Activated naive CD4-positive, alpha-beta T cell treated with anti-CD3 and anti-CD28 coated beads, Interleukin-2, amount 50 U/mL, for 72 hours (primary cell): ENCODE measurements around the gene ENOX1. TPM values are rescaled to one million over a fixed set of nuclear protein-coding genes. Genes with fewer than 3 reads are reported as not detected.

Experiments
- ATAC-seq, 2 donors: fragments of 150-1000 bp; cut with Tn5 transposase; 2 replicates each; pipeline ENCODE4 v1.10.0; 2021; ENCODE audit warnings: mild to moderate bottlenecking in 2 of 2, moderate library complexity in 2 of 2
- DNase-seq, 2 donors: peaks; one replicate each; pipeline ENCODE4 v3.0.0; 2021 to 2022; ENCODE audit warnings: low spot score in 2 of 2
- H3K27ac Mint-ChIP-seq, 2 donors: one replicate each; pipeline ENCODE4 v1.8.0; 2022; ENCODE audit warnings: mild to moderate bottlenecking in 2 of 2, mixed read lengths in 2 of 2
- H3K36me3 Mint-ChIP-seq, 2 donors: one replicate each; pipeline ENCODE4 v1.8.0; 2022; ENCODE audit warnings: mixed read lengths in 2 of 2
- H3K9me3 Mint-ChIP-seq, 2 donors: one replicate each; pipeline ENCODE4 v1.8.0; 2022; ENCODE audit warnings: mixed read lengths in 2 of 2
- total RNA-seq, 2 donors: library from RNA; stranded (reverse); gene quantifications; one replicate each; pipeline ENCODE4 v1.2.3, GENCODE V29; 2022

The ENOX1 gene
- total RNA-seq, 2 donors from 2014 or later = 1.8 TPM; not detected in 1

DNA sequence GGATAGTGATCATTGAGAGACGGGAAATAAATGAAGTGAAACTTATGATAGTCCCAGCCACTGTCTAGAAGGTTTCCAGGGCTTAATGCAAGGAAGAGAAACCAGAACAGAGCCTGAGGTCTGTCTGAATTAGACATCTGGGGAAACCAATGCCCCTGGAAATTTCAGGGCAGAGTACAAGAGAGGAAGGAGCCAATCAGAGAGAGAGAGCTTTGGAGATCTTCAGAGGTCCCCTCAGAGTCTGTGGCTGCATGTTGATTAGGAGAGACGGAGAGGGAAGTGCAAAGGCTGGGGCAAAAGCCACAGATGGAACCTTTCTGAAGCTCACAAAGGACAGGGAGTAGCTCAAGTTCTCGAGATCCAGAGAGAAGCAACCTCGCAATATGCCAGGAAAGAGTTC lies 385.4 kb downstream of the ENOX1 start:
- Mint-ChIP-seq H3K9me3 (no peaks in the 10 kb centered on the region), H3K36me3 (no peaks in the 10 kb centered on the region), H3K27ac (peak overlapping the region in 1 of 2 donors; percentile 45)
- DNase-seq (no peak), ATAC-seq (no peak)

DNA sequence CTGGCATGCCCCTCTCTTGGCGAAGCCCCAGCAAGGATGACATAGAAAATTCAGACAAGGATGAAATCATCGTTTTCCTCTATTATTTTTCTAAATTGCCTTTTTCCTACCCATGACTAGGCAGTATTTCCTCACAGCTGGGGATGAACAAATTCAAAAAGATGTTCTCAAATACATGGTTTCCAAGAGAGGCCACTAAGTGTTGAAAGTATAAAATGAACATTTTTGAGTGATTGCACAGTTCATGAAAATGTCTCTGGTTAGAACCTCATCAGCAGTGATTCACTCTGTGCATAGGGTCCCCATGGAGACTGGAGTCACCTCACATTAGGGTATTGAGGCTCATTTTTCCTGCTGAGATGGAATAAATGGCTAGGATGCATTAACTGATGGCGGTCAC lies 389.7 kb downstream of the ENOX1 start:
- Mint-ChIP-seq H3K9me3 (no peaks in the 10 kb centered on the region), H3K27ac (no peak overlapping the region), H3K36me3 (no peaks in the 10 kb centered on the region)
- DNase-seq (no peak), ATAC-seq (no peak)

DNA sequence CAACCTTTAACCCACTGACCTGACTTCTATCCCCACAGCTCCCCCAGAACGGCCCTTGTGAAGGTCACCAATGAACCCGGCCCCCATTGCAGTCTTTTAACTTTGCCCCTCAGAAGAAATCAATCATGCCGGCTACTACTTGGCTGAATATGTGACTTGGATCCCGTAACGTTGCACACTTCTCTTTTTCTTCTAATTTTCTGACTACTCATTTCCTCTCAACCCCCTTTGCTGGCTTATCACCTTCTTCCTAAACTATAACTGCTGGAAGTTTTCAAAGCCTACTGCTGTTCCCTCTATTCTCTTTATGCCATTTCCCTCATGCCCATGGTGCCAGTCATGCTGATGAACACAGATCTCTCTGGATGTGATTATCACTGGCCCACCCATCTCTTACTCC lies 395.7 kb downstream of the ENOX1 start:
- ATAC-seq (no peak), DNase-seq (no peak)
- no peaks in the 10 kb centered on the region for H3K36me3 Mint-ChIP-seq
- no peaks in the 10 kb centered on the region for H3K9me3 Mint-ChIP-seq
- no peak overlapping the region for H3K27ac Mint-ChIP-seq

DNA sequence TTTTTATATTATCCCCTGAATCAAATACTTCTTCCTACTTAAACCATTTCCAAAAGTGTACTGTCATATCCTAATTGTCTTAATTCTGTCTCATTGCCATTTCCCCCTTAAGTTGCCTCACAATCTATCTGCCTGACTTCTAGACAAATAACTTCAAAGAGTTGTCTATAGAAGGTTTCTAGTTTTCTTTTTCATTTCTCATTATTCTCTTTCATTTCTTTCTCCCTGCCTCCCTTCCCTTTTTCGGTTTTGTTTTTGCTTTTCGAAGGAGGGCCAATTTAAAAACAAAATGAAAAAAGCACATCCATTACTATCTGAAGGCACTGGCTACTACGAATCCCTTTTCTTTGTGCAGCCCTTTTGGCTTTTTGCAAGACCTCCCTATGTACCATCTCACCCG lies 396.2 kb downstream of the ENOX1 start:
- ATAC-seq (peak in 1 of 2 donors; percentile 61), DNase-seq (no peak)
- H3K36me3 Mint-ChIP-seq = no peaks in the 10 kb centered on the region
- H3K27ac Mint-ChIP-seq = no peak overlapping the region
- H3K9me3 Mint-ChIP-seq = no peaks in the 10 kb centered on the region

DNA sequence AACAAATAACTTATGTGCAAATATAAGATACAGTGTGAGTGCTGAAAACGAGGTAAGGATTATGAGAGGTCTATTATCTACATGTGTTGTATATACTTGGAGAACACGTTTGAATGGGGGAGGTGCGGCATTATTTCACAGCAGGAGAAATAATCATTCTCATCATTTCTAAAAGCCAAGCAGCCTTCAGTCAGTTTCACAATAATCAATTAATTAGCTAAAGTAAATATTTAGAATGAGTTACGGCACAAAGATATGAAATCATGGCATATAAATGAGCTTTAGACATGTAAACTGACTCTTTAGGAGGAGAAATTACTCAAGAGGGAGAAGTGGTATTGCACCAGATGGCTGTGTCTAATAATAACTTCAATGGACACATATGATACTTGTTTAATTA lies 396.8 kb downstream of the ENOX1 start:
- no peak for DNase-seq
- Mint-ChIP-seq H3K36me3 (no peaks in the 10 kb centered on the region), H3K9me3 (no peaks in the 10 kb centered on the region), H3K27ac (no peak overlapping the region)
- no peak for ATAC-seq

- DNase-seq = no peak
- ATAC-seq = no peak
- Mint-ChIP-seq H3K27ac (no peak overlapping the region), H3K36me3 (no peaks in the 10 kb centered on the region), H3K9me3 (no peaks in the 10 kb centered on the region)
Observed at GRCh38 chr13:43389573-43389972, 397.2 kb downstream of the ENOX1 start.

GRCh38 chr13:43388282-43389034 lies 398.3 kb downstream of the ENOX1 start:
- Mint-ChIP-seq H3K9me3 (no peaks in the 10 kb centered on the region), H3K27ac (no peak overlapping the region), H3K36me3 (no peaks in the 10 kb centered on the region)
- DNase-seq = no peak
- no peak for ATAC-seq

GRCh38 chr13:43387880-43388279 lies 398.9 kb downstream of the ENOX1 start:
- H3K36me3 Mint-ChIP-seq = no peaks in the 10 kb centered on the region
- ATAC-seq (no peak), DNase-seq (no peak)
- H3K27ac Mint-ChIP-seq = no peak overlapping the region
- H3K9me3 Mint-ChIP-seq = no peaks in the 10 kb centered on the region

DNA sequence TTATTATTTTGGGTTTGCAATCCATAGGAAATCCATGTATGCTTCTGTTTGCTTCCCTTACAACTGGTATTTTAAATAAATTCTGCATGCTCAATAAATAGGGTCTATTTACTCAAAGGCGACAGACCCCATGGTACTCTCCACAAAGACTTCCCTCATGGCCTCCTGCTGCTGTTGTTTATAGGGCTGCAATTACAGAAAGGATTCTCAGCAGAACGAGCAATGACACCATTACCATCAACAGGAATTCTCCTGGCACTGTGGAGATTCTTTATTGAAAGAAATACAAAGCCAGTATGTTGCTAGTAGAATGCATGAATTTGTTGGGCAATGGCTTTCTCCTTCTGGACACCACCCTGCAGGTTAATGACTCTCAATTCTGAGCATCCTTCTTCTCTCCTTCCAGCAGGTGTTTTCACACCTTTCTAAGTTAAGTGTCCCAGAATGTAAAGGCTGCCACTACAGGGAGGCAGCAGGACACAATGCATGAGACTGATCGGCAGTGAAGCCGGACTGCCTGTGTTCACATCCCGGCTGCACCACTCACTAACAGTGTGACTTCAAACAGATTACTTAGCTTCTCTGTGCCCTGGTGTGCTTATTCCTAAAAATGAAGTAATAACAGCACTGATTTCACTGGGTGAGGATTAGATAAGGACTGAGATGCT lies 403.1 kb downstream of the ENOX1 start:
- DNase-seq (no peak), ATAC-seq (no peak)
- H3K27ac Mint-ChIP-seq = no peak overlapping the region
- peaks cover 0 to 11% of the 10 kb centered on the region in 2 donors for H3K36me3 Mint-ChIP-seq
- H3K9me3 Mint-ChIP-seq = peaks cover 10 to 11% of the 10 kb centered on the region in 2 donors

GRCh38 chr13:43379738-43380137 lies 407.0 kb downstream of the ENOX1 start:
- DNase-seq (no peak), ATAC-seq (no peak)
- Mint-ChIP-seq H3K9me3 (peaks cover 11 to 12% of the 10 kb centered on the region in 2 donors), H3K36me3 (peaks cover 0 to 13% of the 10 kb centered on the region in 2 donors), H3K27ac (no peak overlapping the region)

DNA sequence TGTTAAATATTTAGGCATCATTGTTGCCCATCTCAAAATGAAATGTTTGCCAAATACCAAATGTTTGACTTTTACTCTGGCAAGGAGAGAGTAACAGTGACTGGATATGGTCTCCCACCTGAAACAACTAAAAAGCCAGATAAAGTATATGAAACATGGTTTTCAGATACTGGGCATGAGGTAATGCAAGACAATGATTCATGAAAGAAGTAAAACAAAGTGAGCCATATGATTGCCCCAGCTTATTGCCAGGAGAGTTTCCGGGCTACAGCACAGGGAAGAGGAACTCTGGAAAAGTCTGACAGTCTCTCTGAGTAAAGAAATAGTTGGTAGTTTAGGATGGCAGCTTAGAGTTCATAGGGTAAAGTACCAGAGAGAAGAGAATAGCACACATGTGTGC lies 408.8 kb downstream of the ENOX1 start:
- DNase-seq (no peak), ATAC-seq (no peak)
- Mint-ChIP-seq H3K9me3 (peaks cover 11 to 12% of the 10 kb centered on the region in 2 donors), H3K36me3 (peaks cover 0 to 13% of the 10 kb centered on the region in 2 donors), H3K27ac (no peak overlapping the region)

DNA sequence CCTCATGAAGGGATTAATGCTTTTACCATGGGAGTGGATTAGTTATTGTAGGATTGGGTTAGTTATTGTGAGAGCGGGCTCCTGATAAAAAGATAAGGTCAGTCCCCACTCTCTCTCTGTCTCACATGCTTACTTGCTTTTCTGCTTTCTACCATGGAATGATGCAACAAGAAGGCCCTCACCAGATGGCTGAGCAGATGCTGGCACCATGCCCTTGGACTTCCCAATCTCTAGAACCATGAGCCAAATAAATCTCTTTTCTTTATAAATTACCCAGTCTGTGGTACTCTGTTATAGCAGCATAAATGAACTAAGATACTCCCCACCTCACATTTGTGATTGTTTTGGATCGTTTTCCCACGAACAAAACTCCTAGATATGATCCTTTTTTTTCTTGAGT lies 409.6 kb downstream of the ENOX1 start:
- no peak for ATAC-seq
- no peak overlapping the region for H3K27ac Mint-ChIP-seq
- peaks cover 0 to 13% of the 10 kb centered on the region in 2 donors for H3K36me3 Mint-ChIP-seq
- peaks cover 11 to 12% of the 10 kb centered on the region in 2 donors for H3K9me3 Mint-ChIP-seq
- DNase-seq = no peak

DNA sequence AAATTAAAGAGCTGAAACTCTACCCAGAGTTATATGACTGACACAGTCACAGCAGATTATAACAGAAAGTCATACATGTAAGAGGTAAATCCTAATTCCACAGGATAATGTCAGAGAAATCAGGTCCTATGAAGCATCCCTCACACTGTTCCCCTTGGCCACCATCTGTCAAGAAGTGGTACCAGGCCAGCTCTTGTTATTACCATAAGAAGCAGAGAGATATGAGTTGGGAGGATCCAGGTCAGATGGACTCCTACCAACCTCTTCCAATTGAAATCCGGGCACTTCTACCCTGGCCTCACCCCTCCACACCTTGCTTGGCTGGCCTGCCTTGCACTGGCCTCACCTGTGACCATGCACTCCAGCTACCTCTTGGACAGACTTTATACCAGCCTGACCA lies 410.2 kb downstream of the ENOX1 start:
- ATAC-seq = no peak
- no peak overlapping the region for H3K27ac Mint-ChIP-seq
- no peak for DNase-seq
- peaks cover 0 to 13% of the 10 kb centered on the region in 2 donors for H3K36me3 Mint-ChIP-seq
- peaks cover 11 to 12% of the 10 kb centered on the region in 2 donors for H3K9me3 Mint-ChIP-seq

DNA sequence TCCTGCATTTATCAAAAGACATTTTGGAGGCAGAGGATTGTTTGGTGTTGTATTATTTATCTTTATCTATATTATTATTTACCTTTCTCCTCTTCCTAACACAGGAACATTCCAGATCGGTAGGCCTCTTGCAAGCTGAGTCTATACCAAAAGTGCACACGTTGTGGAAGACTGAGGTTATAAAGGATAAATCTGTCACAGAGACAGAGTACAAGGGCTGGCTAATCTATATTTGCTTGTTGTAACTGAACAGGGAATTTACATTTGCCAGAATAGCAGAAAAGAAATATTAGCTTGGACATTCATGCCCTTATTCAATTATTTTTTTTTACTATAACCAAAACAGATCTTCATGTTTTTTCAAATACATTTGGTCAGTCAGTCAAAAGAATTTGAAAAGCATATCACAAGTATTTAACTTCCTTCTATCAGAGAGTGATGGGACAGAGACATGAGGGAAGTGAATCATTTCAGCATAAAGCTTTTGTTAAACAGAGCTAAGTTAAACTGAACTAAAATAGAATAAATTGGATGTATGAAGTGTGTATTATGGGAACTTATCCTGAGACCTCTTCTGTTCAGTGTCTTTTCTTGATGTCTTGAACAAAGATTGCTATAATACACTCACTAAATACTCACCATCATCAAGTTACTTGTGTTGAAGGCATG lies 410.8 kb downstream of the ENOX1 start:
- H3K36me3 Mint-ChIP-seq = peaks cover 0 to 13% of the 10 kb centered on the region in 2 donors
- H3K27ac Mint-ChIP-seq = no peak overlapping the region
- DNase-seq (no peak), ATAC-seq (no peak)
- peaks cover 11 to 12% of the 10 kb centered on the region in 2 donors for H3K9me3 Mint-ChIP-seq

DNA sequence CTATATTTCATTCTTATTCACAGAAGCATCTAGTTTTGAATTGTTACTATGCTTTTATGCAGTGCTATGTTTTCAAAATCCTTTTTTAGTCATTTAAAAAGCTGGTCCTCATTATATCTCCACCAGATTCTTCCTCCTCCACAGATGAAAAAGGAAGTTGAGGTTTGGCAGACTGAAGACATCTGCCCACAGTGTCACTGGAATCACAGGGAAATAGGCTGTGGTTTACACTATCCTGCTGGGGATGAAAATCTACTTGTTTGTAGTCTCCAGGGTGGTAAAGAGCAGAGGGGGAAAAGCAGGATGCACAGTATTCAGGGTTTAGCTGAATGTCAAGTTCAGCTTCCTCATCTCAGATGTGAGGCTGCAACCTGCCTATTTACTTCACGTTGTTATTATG lies 412.2 kb downstream of the ENOX1 start:
- no peak for ATAC-seq

DNA sequence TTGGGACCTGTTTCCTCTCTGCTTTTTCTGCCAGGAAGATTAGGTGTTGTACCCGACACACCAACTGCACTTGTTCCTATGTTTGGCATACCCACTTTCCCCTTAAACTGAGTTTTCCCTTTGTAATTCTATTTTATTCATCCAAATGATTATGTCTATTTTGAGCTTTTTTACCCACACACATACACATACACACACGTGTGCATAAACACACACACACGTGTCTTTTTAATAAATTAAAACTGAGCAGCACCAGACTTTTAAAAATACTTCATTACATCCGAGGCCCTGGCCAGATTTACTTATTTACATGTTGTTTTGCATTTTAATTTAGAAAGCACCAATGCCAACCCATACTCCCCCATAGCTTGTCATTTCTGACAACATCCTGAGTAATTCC lies 413.4 kb downstream of the ENOX1 start:
- H3K9me3 Mint-ChIP-seq = no peaks in the 10 kb centered on the region
- H3K27ac Mint-ChIP-seq = no peak overlapping the region
- DNase-seq = no peak
- no peak for ATAC-seq
- H3K36me3 Mint-ChIP-seq = peaks cover 0 to 6% of the 10 kb centered on the region in 2 donors

More for the DNA sequence above, 412.2 kb downstream of the ENOX1 start:
- Mint-ChIP-seq H3K9me3 (peaks cover 10 to 11% of the 10 kb centered on the region in 2 donors), H3K36me3 (peaks cover 6 to 11% of the 10 kb centered on the region in 2 donors), H3K27ac (no peak overlapping the region)
- no peak for DNase-seq

DNA sequence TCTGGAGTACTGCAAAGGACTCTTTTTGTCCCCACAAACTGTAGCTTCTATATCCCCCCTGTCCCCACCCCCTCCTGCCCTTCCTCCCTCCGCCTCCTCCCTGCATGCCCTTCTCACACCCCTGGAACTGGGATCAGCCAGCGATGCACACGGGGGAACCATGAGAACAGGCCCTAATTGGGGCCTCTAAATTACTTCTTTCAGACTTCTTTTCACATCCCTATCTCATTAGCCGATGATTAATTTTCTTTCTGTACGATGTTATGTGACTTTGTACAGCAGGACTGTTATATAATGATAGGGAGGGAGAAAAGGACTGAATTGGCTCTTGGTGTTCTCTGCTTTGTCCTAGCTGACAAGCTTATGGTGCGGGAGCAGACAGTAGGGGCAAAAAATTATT lies 415.9 kb downstream of the ENOX1 start:
- no peak overlapping the region for H3K27ac Mint-ChIP-seq
- H3K9me3 Mint-ChIP-seq = no peaks in the 10 kb centered on the region
- no peak for DNase-seq
- no peak for ATAC-seq
- peaks cover 0 to 6% of the 10 kb centered on the region in 2 donors for H3K36me3 Mint-ChIP-seq
